ACC112 (cell line): Measurements from ENCODE around the gene BIN1.
A peak's percentile ranks its signal among the peaks of the same experiment; 100 is the strongest.

ENCODE experiments used
- H2AFZ ChIP-seq: fragments of 200-600 bp; sonication (generic); one replicate; pipeline ENCODE4 v1.6.0; 2017; ENCODE audit warnings: antibody characterized with exemption, low read length; ENCODE audit not compliant: unreplicated experiment
- H3K27ac ChIP-seq: fragments of 200-600 bp; sonication (generic); 2 replicates; pipeline ENCODE4 v1.5.1; 2014; ENCODE audit warnings: low read depth, mild to moderate bottlenecking, antibody characterized with exemption, low read length, moderate library complexity
- H3K27me3 ChIP-seq: fragments of 200-600 bp; sonication (generic); 2 replicates; pipeline ENCODE4 v1.6.1; 2014; ENCODE audit warnings: mild to moderate bottlenecking, antibody characterized with exemption, low read length, moderate library complexity, mixed read lengths; ENCODE audit not compliant: insufficient read depth
- H3K36me3 ChIP-seq: fragments of 200-600 bp; sonication (generic); 2 replicates; pipeline ENCODE4 v1.6.1; 2016; ENCODE audit warnings: mild to moderate bottlenecking, antibody characterized with exemption, low read length, moderate library complexity, mixed read lengths; ENCODE audit not compliant: insufficient read depth
- H3K4me1 ChIP-seq: fragments of 200-600 bp; sonication (generic); one replicate; pipeline ENCODE4 v1.6.1; 2016; ENCODE audit warnings: low read length, mixed read lengths; ENCODE audit not compliant: insufficient read depth, unreplicated experiment, control insufficient read depth
- H3K4me3 ChIP-seq: fragments of 200-600 bp; sonication (generic); 2 replicates; pipeline ENCODE4 v1.5.1; 2014; ENCODE audit warnings: mild to moderate bottlenecking, low read depth, low read length
- H3K79me2 ChIP-seq: fragments of 200-600 bp; sonication (generic); one replicate; pipeline ENCODE4 v1.6.0; 2016; ENCODE audit warnings: low read length; ENCODE audit not compliant: control insufficient read depth, unreplicated experiment, insufficient read depth

The BIN1 gene

DNA sequence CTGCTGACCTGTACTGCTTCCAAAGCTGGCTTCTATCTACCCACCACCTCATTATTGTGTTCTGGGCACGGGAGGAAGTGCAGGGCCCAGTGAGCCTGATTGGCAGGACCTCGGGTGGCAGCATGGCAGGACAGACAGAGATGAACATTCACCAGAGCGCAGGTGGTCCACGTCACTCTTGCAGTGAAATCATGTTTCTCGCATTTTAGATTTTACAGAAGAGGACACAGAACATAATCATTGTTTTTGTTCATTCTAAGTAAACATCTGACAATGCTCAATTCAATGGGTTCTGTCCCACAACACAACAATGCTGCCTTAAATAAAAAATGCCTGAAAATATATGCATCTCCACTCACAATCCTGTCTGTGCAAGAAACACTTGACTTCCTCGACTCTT is 11.5 kb upstream of the BIN1 start:
- Histone ChIP-seq H3K4me3 (no peak overlapping the region), H3K27ac (no peak overlapping the region), H3K4me1 (no peaks in the 10 kb centered on the region), H3K36me3 (no peaks in the 10 kb centered on the region), H3K79me2 (no peaks in the 10 kb centered on the region), H3K27me3 (no peaks in the 10 kb centered on the region), H2AFZ (no peak overlapping the region)

DNA sequence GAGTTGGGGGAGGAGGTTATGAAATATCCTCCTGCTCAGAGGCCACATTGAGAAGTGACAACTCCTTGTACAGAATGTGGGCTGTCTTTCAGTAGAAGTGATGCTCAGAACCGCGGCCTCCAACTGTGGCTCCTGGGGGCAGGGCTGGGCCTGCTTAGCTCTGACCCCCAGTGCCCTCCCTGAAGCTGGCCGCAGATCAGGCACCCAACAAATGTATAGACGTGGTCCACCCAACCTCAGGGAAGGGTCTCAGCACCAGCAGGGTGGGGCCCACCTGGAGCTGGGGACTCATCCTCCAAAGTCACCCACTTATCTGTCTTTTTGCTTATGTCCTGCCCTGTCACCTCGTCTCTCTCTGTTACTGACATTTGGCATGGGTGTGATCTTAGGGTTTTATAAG is 11.1 kb upstream of the BIN1 start:
- H3K4me1 ChIP-seq: no peaks in the 10 kb centered on the region
- no peak overlapping the region for H3K4me3 ChIP-seq
- H3K27me3 ChIP-seq: no peaks in the 10 kb centered on the region
- H3K79me2 ChIP-seq: no peaks in the 10 kb centered on the region
- H3K36me3 ChIP-seq: no peaks in the 10 kb centered on the region
- H2AFZ ChIP-seq: no peak overlapping the region
- no peak overlapping the region for H3K27ac ChIP-seq

DNA sequence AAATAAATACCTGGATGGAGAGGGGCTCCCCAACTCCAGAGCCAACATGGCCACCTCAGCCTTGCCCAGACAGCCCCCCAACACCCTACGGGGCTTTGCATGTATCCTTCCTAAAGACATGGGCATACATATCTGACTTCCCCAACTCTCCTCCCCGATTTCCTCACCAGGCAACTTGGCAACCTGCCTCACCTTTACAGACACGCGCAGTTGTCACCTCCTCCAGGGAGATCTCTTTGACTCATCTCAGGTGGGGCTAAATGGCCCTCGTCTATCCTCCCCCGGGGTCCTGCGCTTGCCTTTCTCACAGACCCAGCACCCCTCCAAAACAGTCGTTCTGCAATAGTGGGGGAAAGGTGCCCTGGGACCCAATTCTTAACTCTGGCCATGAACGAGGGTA is 10.6 kb upstream of the BIN1 start:
- H3K4me1 ChIP-seq: no peaks in the 10 kb centered on the region
- H3K27ac ChIP-seq: no peak overlapping the region
- H3K79me2 ChIP-seq: no peaks in the 10 kb centered on the region
- no peak overlapping the region for H3K4me3 ChIP-seq
- H3K36me3 ChIP-seq: no peaks in the 10 kb centered on the region
- H3K27me3 ChIP-seq: no peaks in the 10 kb centered on the region
- no peak overlapping the region for H2AFZ ChIP-seq

DNA sequence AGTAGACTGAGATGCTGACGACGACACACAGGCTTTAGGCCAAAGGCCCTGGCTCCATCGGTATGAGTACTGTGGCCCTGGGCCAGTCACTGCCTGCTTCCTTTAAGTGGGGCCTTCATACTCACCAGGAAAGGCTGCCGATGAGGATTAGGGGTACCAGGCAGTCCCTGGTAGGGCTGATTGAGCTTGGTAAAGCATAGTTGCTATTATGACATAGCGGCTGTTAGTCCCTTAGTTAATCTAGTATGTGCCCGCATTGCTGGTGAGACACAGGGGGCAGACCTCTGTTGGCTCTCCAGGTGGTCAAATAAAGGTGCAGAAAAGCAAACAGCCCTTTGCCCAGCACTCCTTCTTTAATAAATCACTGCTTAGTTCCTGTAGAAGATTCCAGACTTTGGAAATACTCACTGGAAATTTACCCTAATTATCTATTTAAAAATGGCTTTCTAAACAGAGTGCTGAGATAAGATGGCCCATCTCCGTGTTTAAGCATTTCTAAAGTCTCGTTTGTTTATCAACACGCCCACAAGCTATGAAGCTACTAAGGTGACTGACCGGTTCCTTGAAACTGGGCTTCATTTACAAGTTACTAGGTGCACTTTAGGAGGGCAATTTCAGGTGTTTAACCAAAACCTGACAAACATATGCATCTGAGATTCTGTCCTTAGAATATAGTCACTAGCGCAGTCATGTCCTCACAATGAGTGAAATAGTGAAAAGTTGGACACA is 8.7 kb upstream of the BIN1 start:
- Histone ChIP-seq H3K27ac (no peak overlapping the region), H3K4me3 (no peak overlapping the region), H2AFZ (no peak overlapping the region), H3K27me3 (no peaks in the 10 kb centered on the region), H3K79me2 (no peaks in the 10 kb centered on the region), H3K36me3 (no peaks in the 10 kb centered on the region), H3K4me1 (no peaks in the 10 kb centered on the region)

DNA sequence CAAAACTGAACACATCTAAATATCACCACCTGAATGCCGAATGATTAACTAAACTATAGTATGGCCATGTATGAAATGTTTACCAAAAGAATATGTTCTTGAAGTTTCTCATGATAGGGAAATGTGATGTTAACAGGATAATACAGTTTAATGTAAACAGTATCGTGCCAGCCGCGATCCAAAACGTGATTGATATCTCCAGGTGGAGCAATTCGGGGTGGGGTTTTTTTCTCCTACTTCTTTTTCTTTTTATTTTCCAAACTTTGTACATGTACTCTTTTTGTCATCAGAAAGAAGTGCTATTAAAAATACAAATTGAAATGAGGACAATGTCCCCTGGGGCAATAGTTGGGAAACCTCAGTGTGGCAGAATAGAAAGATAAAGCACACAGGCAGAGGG is 4.0 kb upstream of the BIN1 start:
- Histone ChIP-seq H3K36me3 (no peaks in the 10 kb centered on the region), H3K79me2 (peaks cover 10% of the 10 kb centered on the region), H2AFZ (no peak overlapping the region), H3K27me3 (no peaks in the 10 kb centered on the region), H3K4me3 (no peak overlapping the region), H3K4me1 (peaks cover 14% of the 10 kb centered on the region), H3K27ac (no peak overlapping the region)

DNA sequence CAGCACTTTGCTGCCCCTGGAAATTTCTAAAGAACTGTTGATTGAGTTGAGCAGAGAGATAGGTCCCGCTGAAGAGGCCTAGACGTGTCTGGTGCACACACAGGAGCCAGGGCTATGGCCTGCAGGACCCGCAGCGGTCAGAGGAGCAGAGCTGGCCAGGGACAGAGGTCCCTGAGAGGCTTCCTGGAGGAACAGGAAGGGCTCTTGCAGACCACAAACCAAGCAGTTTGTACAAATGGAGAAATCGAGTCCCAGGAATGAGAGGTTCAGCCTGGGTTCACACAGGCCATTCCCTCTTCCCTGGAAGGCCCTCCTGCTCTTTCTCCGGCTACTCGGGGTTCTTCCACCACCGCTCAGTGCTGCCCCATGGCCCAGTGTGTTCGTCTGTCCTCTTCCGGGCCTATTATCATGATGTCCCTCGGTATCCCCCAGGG is 1.2 kb upstream of the BIN1 start:
- H2AFZ ChIP-seq: no peak overlapping the region

DNA sequence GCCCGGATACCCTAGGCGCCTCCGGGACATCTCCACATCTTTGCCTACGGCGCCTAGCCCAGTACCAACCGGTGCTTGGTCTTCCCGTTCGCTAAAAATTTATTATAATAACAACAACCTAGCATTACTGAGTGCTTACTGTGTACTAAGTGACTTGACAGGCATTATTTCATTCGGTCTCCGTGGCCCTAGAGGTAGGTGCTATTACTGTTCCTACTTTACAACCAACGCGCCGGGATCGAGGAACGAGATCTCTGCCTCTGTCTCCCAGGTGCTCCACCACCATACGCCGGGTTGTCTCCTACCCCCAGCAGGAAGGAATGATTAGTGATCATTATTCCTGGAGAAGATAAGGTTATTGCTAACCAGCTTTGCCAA is 657 bp upstream of the BIN1 start:
- Histone ChIP-seq H2AFZ (peak overlapping the region; percentile 57), H3K27ac (peak overlapping the region; percentile 56), H3K27me3 (no peaks in the 10 kb centered on the region), H3K4me1 (peaks cover 34% of the 10 kb centered on the region), H3K36me3 (no peaks in the 10 kb centered on the region), H3K79me2 (peaks cover 44% of the 10 kb centered on the region), H3K4me3 (peak overlapping the region; percentile 97)

More for the DNA sequence above, 1.2 kb upstream of the BIN1 start:
- Histone ChIP-seq H3K79me2 (peaks cover 39% of the 10 kb centered on the region), H3K27ac (peak overlapping the region; percentile 56; the same call in 1 of the 2 replicates), H3K36me3 (no peaks in the 10 kb centered on the region), H3K27me3 (no peaks in the 10 kb centered on the region), H3K4me3 (peak overlapping the region; percentile 97), H3K4me1 (peaks cover 30% of the 10 kb centered on the region)

DNA sequence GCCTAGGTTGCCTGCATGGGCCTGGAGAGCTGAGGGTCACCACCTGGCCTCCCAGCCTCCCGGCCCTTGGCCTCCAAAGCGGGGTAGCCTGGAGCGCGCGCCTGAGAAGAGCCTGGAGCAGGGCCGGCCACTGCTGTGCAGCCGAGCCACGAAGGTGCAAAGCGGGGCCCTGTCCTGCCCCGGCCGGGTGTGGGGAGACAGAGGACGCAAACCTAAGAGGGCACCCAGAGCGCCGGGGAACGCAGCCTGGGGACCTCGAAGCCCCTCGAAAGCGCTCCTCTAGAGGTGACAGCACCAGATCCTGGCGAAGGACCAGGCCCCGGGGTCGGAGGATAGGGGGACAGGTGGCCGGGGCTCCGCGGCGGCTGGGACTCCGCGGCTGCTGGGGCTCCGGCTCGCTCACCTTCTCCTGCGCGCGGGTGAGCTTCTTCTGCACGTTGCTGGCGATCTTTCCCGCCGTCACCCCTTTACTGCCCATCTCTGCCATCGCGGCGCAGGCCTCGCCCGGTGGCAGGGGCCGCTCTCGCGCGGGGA is 430 bp downstream of the BIN1 start:
- peak overlapping the region; percentile 56; the same call in 1 of the 2 replicates for H3K27ac ChIP-seq

DNA sequence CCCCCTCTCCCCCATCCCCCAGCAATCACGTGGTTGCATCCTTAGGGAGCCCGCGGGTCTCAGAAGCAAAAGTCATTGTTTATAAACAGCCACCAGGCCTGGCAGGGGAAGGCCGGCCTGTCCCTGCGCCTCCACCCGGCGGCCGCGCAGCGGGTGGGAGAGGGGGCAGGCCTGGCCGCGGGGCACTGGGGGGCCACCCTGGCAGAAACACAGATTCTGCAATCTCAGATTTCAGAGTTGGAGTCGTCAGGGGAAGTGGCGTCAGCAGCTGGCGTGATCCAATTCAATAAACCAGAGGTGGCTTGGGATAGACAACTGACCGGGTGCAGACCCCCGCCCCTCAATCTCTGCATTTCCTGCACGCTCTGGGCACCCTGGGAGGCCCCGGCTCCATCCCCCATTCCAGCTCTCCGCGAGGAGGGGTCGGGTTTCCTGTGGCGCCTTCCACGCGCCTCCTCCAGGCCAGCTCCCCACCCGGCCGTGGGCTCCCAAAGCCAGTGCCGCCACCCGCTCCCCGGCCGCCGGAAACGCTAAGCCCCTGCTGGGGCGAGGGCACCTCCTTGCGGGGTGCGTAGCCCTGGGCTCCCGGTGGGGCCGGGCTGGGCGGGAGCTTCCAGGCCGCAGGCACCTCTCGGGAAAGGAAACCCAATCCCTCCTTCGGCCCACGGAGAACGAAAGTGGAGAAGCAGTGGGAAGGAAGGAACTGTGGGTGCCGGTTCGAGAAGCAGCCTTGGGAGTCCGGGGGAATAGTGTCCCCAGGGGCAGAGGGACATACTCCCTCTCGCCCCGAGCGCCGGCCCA is 1.1 kb downstream of the BIN1 start:
- Histone ChIP-seq H3K27me3 (no peaks in the 10 kb centered on the region), H2AFZ (peak overlapping the region; percentile 48), H3K4me3 (peak overlapping the region; percentile 97), H3K79me2 (peaks cover 61% of the 10 kb centered on the region), H3K4me1 (peaks cover 51% of the 10 kb centered on the region), H3K27ac (peak overlapping the region; percentile 56; the same call in 1 of the 2 replicates), H3K36me3 (no peaks in the 10 kb centered on the region)

More for the DNA sequence above, 430 bp downstream of the BIN1 start:
- no peaks in the 10 kb centered on the region for H3K36me3 ChIP-seq
- H3K4me3 ChIP-seq: peak overlapping the region; percentile 97
- peaks cover 54% of the 10 kb centered on the region for H3K79me2 ChIP-seq
- peaks cover 45% of the 10 kb centered on the region for H3K4me1 ChIP-seq
- no peaks in the 10 kb centered on the region for H3K27me3 ChIP-seq
- no peak overlapping the region for H2AFZ ChIP-seq

DNA sequence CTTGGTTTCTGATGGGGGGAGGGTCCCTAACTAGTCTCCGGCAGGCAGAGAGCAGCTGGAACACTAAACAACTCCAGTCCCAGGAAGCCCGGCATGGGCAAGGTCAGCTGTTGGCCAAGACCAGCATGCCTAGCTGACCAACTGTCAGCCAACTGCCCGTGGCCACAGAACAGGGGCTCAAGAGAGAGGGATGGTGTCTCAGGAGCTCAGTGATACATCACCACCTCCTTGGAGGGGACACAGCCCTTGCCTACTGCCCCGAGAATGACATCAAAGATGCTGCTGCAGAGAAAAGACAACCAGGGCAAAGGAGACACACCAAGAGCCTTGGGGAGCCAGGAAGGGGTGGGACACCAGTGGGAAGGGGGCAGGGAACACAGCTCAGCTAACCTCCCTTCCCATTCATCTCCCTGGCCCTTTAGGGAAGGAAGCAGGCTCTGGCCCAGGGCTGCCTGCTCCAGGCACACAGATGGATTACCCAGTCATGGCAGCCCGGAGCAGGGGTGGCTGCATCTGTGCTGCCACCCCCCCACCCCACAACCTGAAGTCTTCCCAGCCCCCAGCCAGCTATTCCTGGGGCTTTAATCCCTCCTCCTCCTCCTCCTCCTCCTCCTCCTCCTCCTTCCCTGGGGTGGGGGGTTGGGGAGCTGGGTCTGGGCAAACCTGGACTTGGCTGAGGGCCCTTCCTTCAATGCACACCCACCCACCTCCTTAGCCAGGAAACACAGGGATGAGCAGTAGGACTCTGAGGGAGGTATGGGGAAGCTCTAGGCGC is 1.9 kb downstream of the BIN1 start:
- H2AFZ ChIP-seq: peak overlapping the region; percentile 48
- H3K27me3 ChIP-seq: no peaks in the 10 kb centered on the region
- H3K4me3 ChIP-seq: peak overlapping the region; percentile 97
- H3K36me3 ChIP-seq: no peaks in the 10 kb centered on the region
- H3K27ac ChIP-seq: peak overlapping the region; percentile 56; the same call in 1 of the 2 replicates
- peaks cover 69% of the 10 kb centered on the region for H3K79me2 ChIP-seq
- peaks cover 56% of the 10 kb centered on the region for H3K4me1 ChIP-seq
